ENCODE results near the gene ZMIZ1. TPM values are rescaled to one million over a fixed set of nuclear protein-coding genes. Genes with fewer than 3 reads are reported as not detected.

The ZMIZ1 gene
- polyA plus RNA-seq, 1 donor from 2014 or later = 26.8 TPM

DNA sequence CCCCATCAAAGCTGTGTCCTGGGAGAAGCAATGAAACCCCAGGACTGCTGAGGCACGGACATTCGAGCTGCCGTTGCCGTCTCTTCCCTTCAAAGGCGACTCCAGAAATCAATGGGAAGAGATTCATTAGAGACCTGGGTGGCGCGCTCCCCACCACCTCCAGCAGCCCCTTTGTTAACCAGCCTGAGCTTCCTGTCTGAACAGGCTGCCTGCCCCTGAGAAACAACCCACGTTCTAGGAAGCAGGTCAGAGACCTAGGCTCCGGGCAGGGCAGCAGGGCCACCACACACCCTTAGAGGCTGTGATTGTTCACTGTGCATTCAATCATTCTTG lies 167.6 kb downstream of the ZMIZ1 start:
- Histone ChIP-seq H3K9ac (ENCODE audit: low read length) (no peak overlapping the region), H3K4me3 (ENCODE audit: low read length) (no peak overlapping the region), H3K9me3 (ENCODE audit: low read length) (no peaks in the 10 kb centered on the region), H3F3A (ENCODE audit: insufficient read depth, low read length, poor library complexity, severe bottlenecking) (no peaks in the 10 kb centered on the region), H2AFZ (ENCODE audit: low read depth, low read length) (no peak overlapping the region), H3K27ac (ENCODE audit: low read length) (no peak overlapping the region), H3K9me2 (ENCODE audit: insufficient read depth, low read length) (no peaks in the 10 kb centered on the region), H3K27me3 (ENCODE audit: insufficient read depth, low read depth, low read length) (no peaks in the 10 kb centered on the region), H4K20me1 (ENCODE audit: insufficient read depth) (no peaks in the 10 kb centered on the region), H3K79me2 (replicated peaks; ENCODE audit: insufficient read depth, low read length) (peaks cover 11% of the 10 kb centered on the region), H3K36me3 (ENCODE audit: insufficient read depth, low read length) (no peaks in the 10 kb centered on the region), H3K4me2 (ENCODE audit: low read length) (no peak overlapping the region)
- TF ChIP-seq EP300 (conservative IDR thresholded peaks at IDR 0.05; ENCODE audit: poor library complexity, severe bottlenecking) = no peak
- no peak for TF ChIP-seq EZH2 (IDR thresholded peaks at IDR 0.05; ENCODE audit: borderline replicate concordance, insufficient read depth, low read length, poor library complexity, severe bottlenecking)
- TF ChIP-seq, protein P1, sequence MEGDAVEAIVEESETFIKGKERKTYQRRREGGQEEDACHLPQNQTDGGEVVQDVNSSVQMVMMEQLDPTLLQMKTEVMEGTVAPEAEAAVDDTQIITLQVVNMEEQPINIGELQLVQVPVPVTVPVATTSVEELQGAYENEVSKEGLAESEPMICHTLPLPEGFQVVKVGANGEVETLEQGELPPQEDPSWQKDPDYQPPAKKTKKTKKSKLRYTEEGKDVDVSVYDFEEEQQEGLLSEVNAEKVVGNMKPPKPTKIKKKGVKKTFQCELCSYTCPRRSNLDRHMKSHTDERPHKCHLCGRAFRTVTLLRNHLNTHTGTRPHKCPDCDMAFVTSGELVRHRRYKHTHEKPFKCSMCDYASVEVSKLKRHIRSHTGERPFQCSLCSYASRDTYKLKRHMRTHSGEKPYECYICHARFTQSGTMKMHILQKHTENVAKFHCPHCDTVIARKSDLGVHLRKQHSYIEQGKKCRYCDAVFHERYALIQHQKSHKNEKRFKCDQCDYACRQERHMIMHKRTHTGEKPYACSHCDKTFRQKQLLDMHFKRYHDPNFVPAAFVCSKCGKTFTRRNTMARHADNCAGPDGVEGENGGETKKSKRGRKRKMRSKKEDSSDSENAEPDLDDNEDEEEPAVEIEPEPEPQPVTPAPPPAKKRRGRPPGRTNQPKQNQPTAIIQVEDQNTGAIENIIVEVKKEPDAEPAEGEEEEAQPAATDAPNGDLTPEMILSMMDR (IDR thresholded peaks at IDR 0.05; ENCODE audit: poor library complexity, severe bottlenecking) = no peak
- no peak for TF ChIP-seq SMC3 (conservative IDR thresholded peaks at IDR 0.05; ENCODE audit: poor library complexity)
- TF ChIP-seq RAD21 (conservative IDR thresholded peaks at IDR 0.05) = no peak
- TF ChIP-seq, protein P2, sequence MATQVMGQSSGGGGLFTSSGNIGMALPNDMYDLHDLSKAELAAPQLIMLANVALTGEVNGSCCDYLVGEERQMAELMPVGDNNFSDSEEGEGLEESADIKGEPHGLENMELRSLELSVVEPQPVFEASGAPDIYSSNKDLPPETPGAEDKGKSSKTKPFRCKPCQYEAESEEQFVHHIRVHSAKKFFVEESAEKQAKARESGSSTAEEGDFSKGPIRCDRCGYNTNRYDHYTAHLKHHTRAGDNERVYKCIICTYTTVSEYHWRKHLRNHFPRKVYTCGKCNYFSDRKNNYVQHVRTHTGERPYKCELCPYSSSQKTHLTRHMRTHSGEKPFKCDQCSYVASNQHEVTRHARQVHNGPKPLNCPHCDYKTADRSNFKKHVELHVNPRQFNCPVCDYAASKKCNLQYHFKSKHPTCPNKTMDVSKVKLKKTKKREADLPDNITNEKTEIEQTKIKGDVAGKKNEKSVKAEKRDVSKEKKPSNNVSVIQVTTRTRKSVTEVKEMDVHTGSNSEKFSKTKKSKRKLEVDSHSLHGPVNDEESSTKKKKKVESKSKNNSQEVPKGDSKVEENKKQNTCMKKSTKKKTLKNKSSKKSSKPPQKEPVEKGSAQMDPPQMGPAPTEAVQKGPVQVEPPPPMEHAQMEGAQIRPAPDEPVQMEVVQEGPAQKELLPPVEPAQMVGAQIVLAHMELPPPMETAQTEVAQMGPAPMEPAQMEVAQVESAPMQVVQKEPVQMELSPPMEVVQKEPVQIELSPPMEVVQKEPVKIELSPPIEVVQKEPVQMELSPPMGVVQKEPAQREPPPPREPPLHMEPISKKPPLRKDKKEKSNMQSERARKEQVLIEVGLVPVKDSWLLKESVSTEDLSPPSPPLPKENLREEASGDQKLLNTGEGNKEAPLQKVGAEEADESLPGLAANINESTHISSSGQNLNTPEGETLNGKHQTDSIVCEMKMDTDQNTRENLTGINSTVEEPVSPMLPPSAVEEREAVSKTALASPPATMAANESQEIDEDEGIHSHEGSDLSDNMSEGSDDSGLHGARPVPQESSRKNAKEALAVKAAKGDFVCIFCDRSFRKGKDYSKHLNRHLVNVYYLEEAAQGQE (IDR thresholded peaks at IDR 0.05; ENCODE audit: borderline replicate concordance) = no peak
- TF ChIP-seq MXI1 (conservative IDR thresholded peaks at IDR 0.05; ENCODE audit: poor library complexity, severe bottlenecking) = no peak
- TF ChIP-seq TAF1 (IDR thresholded peaks at IDR 0.05; ENCODE audit: low read depth) = no peak

DNA sequence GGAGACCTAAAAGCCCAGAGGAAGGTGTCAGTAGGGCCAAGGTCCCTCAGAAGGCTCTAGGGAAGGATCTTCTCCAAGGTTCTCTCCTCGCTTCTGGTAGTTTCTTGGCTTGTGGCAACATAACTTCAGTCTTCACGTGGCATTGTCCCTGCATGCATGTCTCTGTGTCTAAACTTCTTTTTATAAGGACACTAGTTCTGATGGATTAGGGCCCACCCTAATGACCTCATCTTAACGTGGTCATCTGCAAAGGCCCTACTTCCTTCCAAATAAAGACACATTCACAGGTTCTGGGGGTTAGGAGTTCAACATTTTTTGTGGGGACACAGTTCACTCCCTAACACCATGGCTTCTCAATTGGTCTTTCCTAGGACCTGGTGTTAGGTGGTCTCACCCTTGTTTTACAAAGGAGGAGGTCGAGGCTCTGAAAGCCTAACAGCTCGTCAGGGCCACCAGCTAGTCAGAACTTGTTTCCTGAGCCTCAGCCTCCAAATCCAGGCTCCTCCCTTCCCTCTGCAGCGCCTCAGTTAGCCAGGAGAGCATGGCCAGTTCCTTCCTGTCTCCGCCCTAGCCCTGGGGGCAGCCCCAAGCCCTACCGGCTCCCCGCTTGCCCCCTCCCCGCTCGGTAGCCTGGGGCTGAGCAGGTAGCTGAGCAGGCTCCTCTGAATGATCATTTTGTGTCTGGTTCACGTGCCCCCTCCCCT lies 168.8 kb downstream of the ZMIZ1 start:
- no peak overlapping the region for H3K4me2 ChIP-seq (ENCODE audit: low read length)
- peaks cover 4% of the 10 kb centered on the region for H3F3A ChIP-seq (ENCODE audit: insufficient read depth, low read length, poor library complexity, severe bottlenecking)
- H3K79me2 ChIP-seq (replicated peaks; ENCODE audit: insufficient read depth, low read length) = peaks cover 12% of the 10 kb centered on the region
- H3K9me2 ChIP-seq (ENCODE audit: insufficient read depth, low read length) = no peaks in the 10 kb centered on the region
- H3K4me3 ChIP-seq (ENCODE audit: low read length) = no peak overlapping the region
- H4K20me1 ChIP-seq (ENCODE audit: insufficient read depth) = no peaks in the 10 kb centered on the region
- H3K9me3 ChIP-seq (ENCODE audit: low read length) = no peaks in the 10 kb centered on the region
- TF ChIP-seq POLR2AphosphoS5 (IDR thresholded peaks at IDR 0.05) (no peak), SMC3 (conservative IDR thresholded peaks at IDR 0.05; ENCODE audit: poor library complexity) (no peak), TAF1 (IDR thresholded peaks at IDR 0.05; ENCODE audit: low read depth) (no peak), EP300 (conservative IDR thresholded peaks at IDR 0.05; ENCODE audit: poor library complexity, severe bottlenecking) (no peak), EZH2 (IDR thresholded peaks at IDR 0.05; ENCODE audit: borderline replicate concordance, insufficient read depth, low read length, poor library complexity, severe bottlenecking) (no peak), MXI1 (conservative IDR thresholded peaks at IDR 0.05; ENCODE audit: poor library complexity, severe bottlenecking) (no peak), RAD21 (conservative IDR thresholded peaks at IDR 0.05) (no peak)
- TF ChIP-seq, protein P1 (IDR thresholded peaks at IDR 0.05; ENCODE audit: poor library complexity, severe bottlenecking) = no peak
- TF ChIP-seq, protein P2 (IDR thresholded peaks at IDR 0.05; ENCODE audit: borderline replicate concordance) = no peak
- H3K27ac ChIP-seq (ENCODE audit: low read length) = no peak overlapping the region
- no peaks in the 10 kb centered on the region for H3K27me3 ChIP-seq (ENCODE audit: insufficient read depth, low read depth, low read length)
- H2AFZ ChIP-seq (ENCODE audit: low read depth, low read length) = no peak overlapping the region
- no peaks in the 10 kb centered on the region for H3K36me3 ChIP-seq (ENCODE audit: insufficient read depth, low read length)
- H3K9ac ChIP-seq (ENCODE audit: low read length) = no peak overlapping the region
